Measurements from ENCODE around the gene KRT16.
"Not testable (repeated sequence)": the region's sequence is repeated elsewhere in the genome, so short reads cannot be mapped to it uniquely, and the experiment has no call there.

The KRT16 gene

GRCh38 chr17:41581366-41582060, 31.1 kb downstream of the KRT16 start:
- no peak for DNase-seq

GRCh38 chr17:41580687-41581365, 31.7 kb downstream of the KRT16 start:
- DNase-seq: no peak

GRCh38 chr17:41580244-41580575, 32.4 kb downstream of the KRT16 start:
- no peak for DNase-seq

- peak; percentile 63 to 97 for DNase-seq
These were observed 32.9 kb downstream of the KRT16 start for GRCh38 chr17:41579484-41580243.

- DNase-seq: no peak
These were observed 33.6 kb downstream of the KRT16 start for GRCh38 chr17:41578971-41579370.

GRCh38 chr17:41578538-41578937, 34.0 kb downstream of the KRT16 start:
- DNase-seq: no peak

GRCh38 chr17:41576740-41577139, 35.8 kb downstream of the KRT16 start:
- DNase-seq: not testable (repeated sequence)

GRCh38 chr17:41575336-41575735, 37.2 kb downstream of the KRT16 start:
- no peak for DNase-seq

GRCh38 chr17:41571561-41572434, 40.8 kb downstream of the KRT16 start, which contains the start of gene KRT9:
KRT9 (minus strand) TSS chr17:41572059; CDS start chr17:41571992, 67 bp downstream.
- DNase-seq: no peak

- DNase-seq: no peak
These were observed 45.2 kb downstream of the KRT16 start for GRCh38 chr17:41567317-41567716.

- DNase-seq: no peak
These were observed 47.2 kb downstream of the KRT16 start for GRCh38 chr17:41565338-41565737.

GRCh38 chr17:41563607-41564170, 48.9 kb downstream of the KRT16 start:
- DNase-seq: no peak

- no peak for DNase-seq
These were observed 51.0 kb downstream of the KRT16 start for GRCh38 chr17:41561554-41561953.

Data from inflammatory macrophage treated with lipopolysaccharide for 1 hour (primary cell).